Endothelial cell (in vitro differentiated cells): Measurements from ENCODE around the gene CHCHD6. TPM values are rescaled to one million over a fixed set of nuclear protein-coding genes. Genes with fewer than 3 reads are reported as not detected.

Experiments
- DNase-seq: peaks from one replicate; pipeline ENCODE4 v3.0.0; 2021; ENCODE audit warnings: low spot score
- H3K27ac Mint-ChIP-seq: one replicate; pipeline ENCODE4 v1.8.0; 2021; ENCODE audit warnings: mixed read lengths, inconsistent platforms; ENCODE audit not compliant: unreplicated experiment
- H3K27me3 Mint-ChIP-seq: one replicate; pipeline ENCODE4 v1.8.0; 2021; ENCODE audit warnings: mild to moderate bottlenecking, moderate library complexity, mixed read lengths, inconsistent platforms; ENCODE audit not compliant: unreplicated experiment
- H3K36me3 Mint-ChIP-seq: one replicate; pipeline ENCODE4 v1.8.0; 2021; ENCODE audit warnings: mild to moderate bottlenecking, low read depth, mixed read lengths, inconsistent platforms; ENCODE audit not compliant: unreplicated experiment
- H3K4me1 Mint-ChIP-seq: one replicate; pipeline ENCODE4 v1.8.0; 2021; ENCODE audit warnings: mild to moderate bottlenecking, mixed read lengths, inconsistent platforms; ENCODE audit not compliant: unreplicated experiment
- H3K4me3 Mint-ChIP-seq: one replicate; pipeline ENCODE4 v1.8.0; 2021; ENCODE audit warnings: mild to moderate bottlenecking, mixed read lengths, inconsistent platforms; ENCODE audit not compliant: unreplicated experiment
- H3K9me3 Mint-ChIP-seq: one replicate; pipeline ENCODE4 v1.8.0; 2021; ENCODE audit warnings: mixed read lengths, inconsistent platforms; ENCODE audit not compliant: unreplicated experiment
- CTCF ChIP-seq: fragments of 200-600 bp; sonication (generic); IDR thresholded peaks from one replicate; pipeline ENCODE4 v1.5.0; 2021; ENCODE audit warnings: antibody characterized with exemption; ENCODE audit not compliant: unreplicated experiment
- long read RNA-seq: library from polyadenylated mRNA; unstranded; transcript quantifications from one replicate; pipeline ENCODE4 v2.0.0, GENCODE V29; 2020; ENCODE audit not compliant: unreplicated experiment
- total RNA-seq: library from RNA; stranded (reverse); fragmentation: NEBNext Ultra II Directional; extraction: Animal tissue kit (Norgen Biotek cat#: 25700); gene quantifications from one replicate; pipeline ENCODE4 v1.2.1, GENCODE V29; 2021; ENCODE audit not compliant: unreplicated experiment

Gene CHCHD6
- total RNA-seq: 9.2 TPM
- long read RNA-seq, transcript CHCHD6-201 (8 exons, 1,006 nt): major isoform, 7 of 10 reads
- long read RNA-seq, partial matches to known transcripts: 1 of 10 reads
- long read RNA-seq, other reads (novel, unspliced or antisense): 2 of 10 reads

GRCh38 chr3:126703512-126704493 lies at the start of gene CHCHD6:
Gene CHCHD6 (plus strand): TSS chr3:126704240. CDS start chr3:126704313, 73 bp downstream.
- no peak for TF ChIP-seq CTCF
- Mint-ChIP-seq H3K4me3 (peak within 1 kb of the TSS; percentile 94), H3K4me1 (peaks cover 12% of the 10 kb centered on the region), H3K27me3 (peaks cover 4% of the 10 kb centered on the region), H3K9me3 (no peaks in the 10 kb centered on the region), H3K27ac (no peak within 1 kb of the TSS), H3K36me3 (no peaks in the 10 kb centered on the region)
- DNase-seq: peak; percentile 95

- Mint-ChIP-seq H3K4me3 (peak within 1 kb of the TSS; percentile 94), H3K36me3 (no peaks in the 10 kb centered on the region), H3K27me3 (peaks cover 10% of the 10 kb centered on the region), H3K4me1 (peaks cover 3% of the 10 kb centered on the region), H3K9me3 (no peaks in the 10 kb centered on the region), H3K27ac (no peak within 1 kb of the TSS)
- DNase-seq: peak; percentile 77
- TF ChIP-seq CTCF: no peak
Measured at GRCh38 chr3:126654571-126655383, 49.3 kb upstream of the CHCHD6 start, which contains the start of gene TXNRD3. Gene TXNRD3 (minus strand): TSS chr3:126655124.

- no peak for TF ChIP-seq CTCF
- DNase-seq: no peak
- Mint-ChIP-seq H3K4me3 (no peak overlapping the region), H3K36me3 (no peaks in the 10 kb centered on the region), H3K27ac (no peak overlapping the region), H3K27me3 (peaks cover 10% of the 10 kb centered on the region), H3K9me3 (no peaks in the 10 kb centered on the region), H3K4me1 (peaks cover 3% of the 10 kb centered on the region)
Measured at GRCh38 chr3:126655887-126656286, 48.2 kb upstream of the CHCHD6 start.

GRCh38 chr3:126656371-126657134 lies 47.5 kb upstream of the CHCHD6 start:
- Mint-ChIP-seq H3K27me3 (peaks cover 10% of the 10 kb centered on the region), H3K4me3 (no peak overlapping the region), H3K9me3 (no peaks in the 10 kb centered on the region), H3K27ac (no peak overlapping the region), H3K4me1 (peaks cover 3% of the 10 kb centered on the region), H3K36me3 (no peaks in the 10 kb centered on the region)
- no peak for DNase-seq
- no peak for TF ChIP-seq CTCF
